SK-N-SH treated with all-trans-retinoic acid at 6 μM for 48 hours (cell line): ENCODE results near the gene CHST15.
A peak's percentile ranks its signal among the peaks of the same experiment; 100 is the strongest.

Experiments used
- ATAC-seq: fragments of 200-7000 bp; cut with Tn5 transposase; 3 replicates; pipeline ENCODE4 v1.9.1; 2020; ENCODE audit warnings: mild to moderate bottlenecking, moderate library complexity
- ARNTL ChIP-seq: fragments of 450-650 bp; formaldehyde crosslinking; IDR thresholded peaks from 2 replicates; pipeline ENCODE4 v1.5.0; 2020; ENCODE audit warnings: low read depth, mild to moderate bottlenecking, moderate library complexity, borderline replicate concordance
- BACH2 ChIP-seq: fragments of 250-450 bp; sonication (Bioruptor Pico); IDR thresholded peaks from 2 replicates; pipeline ENCODE4 v1.9.0; 2021; ENCODE audit warnings: mild to moderate bottlenecking, borderline replicate concordance
- CSDC2 ChIP-seq: fragments of 250-450 bp; sonication (Bioruptor Pico); IDR thresholded peaks from 2 replicates; pipeline ENCODE4 v1.5.0; 2020; ENCODE audit warnings: mild to moderate bottlenecking, moderate library complexity
- CSRNP3 ChIP-seq: fragments of 250-450 bp; sonication (Bioruptor Pico); IDR thresholded peaks from 2 replicates; pipeline ENCODE4 v1.5.1; 2021; ENCODE audit warnings: mild to moderate bottlenecking, moderate library complexity
- ESRRG ChIP-seq: fragments of 250-450 bp; sonication (Bioruptor Pico); IDR thresholded peaks from 2 replicates; pipeline ENCODE4 v1.6.1; 2021; ENCODE audit warnings: mild to moderate bottlenecking
- GLIS3 ChIP-seq: fragments of 250-450 bp; sonication (Bioruptor Pico); IDR thresholded peaks from 2 replicates; pipeline ENCODE4 v1.5.0; 2020; ENCODE audit warnings: mild to moderate bottlenecking, moderate library complexity
- ISL1 ChIP-seq: fragments of 250-450 bp; sonication (Bioruptor Pico); IDR thresholded peaks from 2 replicates; pipeline ENCODE4 v2.1.2; 2022; ENCODE audit warnings: mild to moderate bottlenecking, moderate library complexity
- OSR1 ChIP-seq: fragments of 250-450 bp; sonication (Bioruptor Pico); IDR thresholded peaks from 2 replicates; pipeline ENCODE4 v1.8.0; 2022; ENCODE audit warnings: moderate library complexity, mild to moderate bottlenecking, inconsistent platforms
- PPARA ChIP-seq: fragments of 250-450 bp; sonication (Bioruptor Pico); IDR thresholded peaks from 2 replicates; pipeline ENCODE4 v1.5.0; 2020; ENCODE audit warnings: mild to moderate bottlenecking, borderline replicate concordance
- SNAI2 ChIP-seq: fragments of 250-450 bp; sonication (Bioruptor Pico); IDR thresholded peaks from 2 replicates; pipeline ENCODE4 v1.5.0; 2020; ENCODE audit warnings: mild to moderate bottlenecking, moderate library complexity
- TCF4 ChIP-seq: fragments of 250-450 bp; sonication (Bioruptor Pico); IDR thresholded peaks from 2 replicates; pipeline ENCODE4 v1.8.0; 2021; ENCODE audit warnings: mild to moderate bottlenecking, moderate library complexity, borderline replicate concordance
- ZC3H10 ChIP-seq: fragments of 250-450 bp; sonication (Bioruptor Pico); IDR thresholded peaks from 2 replicates; pipeline ENCODE4 v1.5.1; 2021; ENCODE audit warnings: mild to moderate bottlenecking, moderate library complexity
- ZFP3 ChIP-seq: fragments of 250-450 bp; sonication (Bioruptor Pico); IDR thresholded peaks from 2 replicates; pipeline ENCODE4 v1.5.0; 2020; ENCODE audit warnings: mild to moderate bottlenecking, moderate library complexity
- ZNF565 ChIP-seq: fragments of 450-650 bp; formaldehyde crosslinking; conservative IDR thresholded peaks from 2 replicates; pipeline ENCODE4 v1.5.0; 2020; ENCODE audit warnings: low read depth, mild to moderate bottlenecking, moderate library complexity
- ZNF70 ChIP-seq: fragments of 450-650 bp; formaldehyde crosslinking; IDR thresholded peaks from 2 replicates; pipeline ENCODE4 v1.5.0; 2020; ENCODE audit warnings: mild to moderate bottlenecking, moderate library complexity
- ZNF8 ChIP-seq: fragments of 450-650 bp; formaldehyde crosslinking; IDR thresholded peaks from 2 replicates; pipeline ENCODE4 v1.5.0; 2020; ENCODE audit warnings: mild to moderate bottlenecking, moderate library complexity
- TF ChIP-seq, protein P1 (sequence below): fragments of 250-450 bp; sonication (Bioruptor Pico); IDR thresholded peaks from 2 replicates; pipeline ENCODE4 v1.8.0; 2021; ENCODE audit warnings: low read depth, mild to moderate bottlenecking, moderate library complexity, borderline replicate concordance
- TF ChIP-seq, protein P2 (sequence below): fragments of 250-450 bp; sonication (Bioruptor Pico); IDR thresholded peaks from 2 replicates; pipeline ENCODE4 v1.5.0; 2020; ENCODE audit warnings: mild to moderate bottlenecking, moderate library complexity
- TF ChIP-seq, protein P3 (sequence below): fragments of 250-450 bp; sonication (Bioruptor Pico); IDR thresholded peaks from 2 replicates; pipeline ENCODE4 v1.5.1; 2020; ENCODE audit warnings: low read depth, mild to moderate bottlenecking, moderate library complexity

The CHST15 gene

GRCh38 chr10:124081547-124082140 is 11.8 kb downstream of the CHST15 start (continued):
- TF ChIP-seq, protein P1, sequence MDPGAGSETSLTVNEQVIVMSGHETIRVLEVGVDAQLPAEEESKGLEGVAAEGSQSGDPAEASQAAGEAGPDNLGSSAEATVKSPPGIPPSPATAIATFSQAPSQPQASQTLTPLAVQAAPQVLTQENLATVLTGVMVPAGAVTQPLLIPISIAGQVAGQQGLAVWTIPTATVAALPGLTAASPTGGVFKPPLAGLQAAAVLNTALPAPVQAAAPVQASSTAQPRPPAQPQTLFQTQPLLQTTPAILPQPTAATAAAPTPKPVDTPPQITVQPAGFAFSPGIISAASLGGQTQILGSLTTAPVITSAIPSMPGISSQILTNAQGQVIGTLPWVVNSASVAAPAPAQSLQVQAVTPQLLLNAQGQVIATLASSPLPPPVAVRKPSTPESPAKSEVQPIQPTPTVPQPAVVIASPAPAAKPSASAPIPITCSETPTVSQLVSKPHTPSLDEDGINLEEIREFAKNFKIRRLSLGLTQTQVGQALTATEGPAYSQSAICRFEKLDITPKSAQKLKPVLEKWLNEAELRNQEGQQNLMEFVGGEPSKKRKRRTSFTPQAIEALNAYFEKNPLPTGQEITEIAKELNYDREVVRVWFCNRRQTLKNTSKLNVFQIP: no peak
- TF ChIP-seq, protein P2, sequence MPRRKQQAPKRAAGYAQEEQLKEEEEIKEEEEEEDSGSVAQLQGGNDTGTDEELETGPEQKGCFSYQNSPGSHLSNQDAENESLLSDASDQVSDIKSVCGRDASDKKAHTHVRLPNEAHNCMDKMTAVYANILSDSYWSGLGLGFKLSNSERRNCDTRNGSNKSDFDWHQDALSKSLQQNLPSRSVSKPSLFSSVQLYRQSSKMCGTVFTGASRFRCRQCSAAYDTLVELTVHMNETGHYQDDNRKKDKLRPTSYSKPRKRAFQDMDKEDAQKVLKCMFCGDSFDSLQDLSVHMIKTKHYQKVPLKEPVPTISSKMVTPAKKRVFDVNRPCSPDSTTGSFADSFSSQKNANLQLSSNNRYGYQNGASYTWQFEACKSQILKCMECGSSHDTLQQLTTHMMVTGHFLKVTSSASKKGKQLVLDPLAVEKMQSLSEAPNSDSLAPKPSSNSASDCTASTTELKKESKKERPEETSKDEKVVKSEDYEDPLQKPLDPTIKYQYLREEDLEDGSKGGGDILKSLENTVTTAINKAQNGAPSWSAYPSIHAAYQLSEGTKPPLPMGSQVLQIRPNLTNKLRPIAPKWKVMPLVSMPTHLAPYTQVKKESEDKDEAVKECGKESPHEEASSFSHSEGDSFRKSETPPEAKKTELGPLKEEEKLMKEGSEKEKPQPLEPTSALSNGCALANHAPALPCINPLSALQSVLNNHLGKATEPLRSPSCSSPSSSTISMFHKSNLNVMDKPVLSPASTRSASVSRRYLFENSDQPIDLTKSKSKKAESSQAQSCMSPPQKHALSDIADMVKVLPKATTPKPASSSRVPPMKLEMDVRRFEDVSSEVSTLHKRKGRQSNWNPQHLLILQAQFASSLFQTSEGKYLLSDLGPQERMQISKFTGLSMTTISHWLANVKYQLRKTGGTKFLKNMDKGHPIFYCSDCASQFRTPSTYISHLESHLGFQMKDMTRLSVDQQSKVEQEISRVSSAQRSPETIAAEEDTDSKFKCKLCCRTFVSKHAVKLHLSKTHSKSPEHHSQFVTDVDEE: peak; percentile 75; the same call in 1 of the 2 replicates
- TF ChIP-seq ZFP3 (CRISPR knock-in tag) (0 out of 2 replicates have a peak, but pooled peaks have one; percentile 17), ZNF70 (CRISPR knock-in tag) (no peak), ARNTL (CRISPR knock-in tag) (no peak), ZC3H10 (CRISPR knock-in tag) (no peak)
- TF ChIP-seq, protein P3, sequence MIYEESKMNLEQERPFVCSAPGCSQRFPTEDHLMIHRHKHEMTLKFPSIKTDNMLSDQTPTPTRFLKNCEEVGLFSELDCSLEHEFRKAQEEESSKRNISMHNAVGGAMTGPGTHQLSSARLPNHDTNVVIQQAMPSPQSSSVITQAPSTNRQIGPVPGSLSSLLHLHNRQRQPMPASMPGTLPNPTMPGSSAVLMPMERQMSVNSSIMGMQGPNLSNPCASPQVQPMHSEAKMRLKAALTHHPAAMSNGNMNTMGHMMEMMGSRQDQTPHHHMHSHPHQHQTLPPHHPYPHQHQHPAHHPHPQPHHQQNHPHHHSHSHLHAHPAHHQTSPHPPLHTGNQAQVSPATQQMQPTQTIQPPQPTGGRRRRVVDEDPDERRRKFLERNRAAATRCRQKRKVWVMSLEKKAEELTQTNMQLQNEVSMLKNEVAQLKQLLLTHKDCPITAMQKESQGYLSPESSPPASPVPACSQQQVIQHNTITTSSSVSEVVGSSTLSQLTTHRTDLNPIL (CRISPR knock-in tag): no peak

DNA sequence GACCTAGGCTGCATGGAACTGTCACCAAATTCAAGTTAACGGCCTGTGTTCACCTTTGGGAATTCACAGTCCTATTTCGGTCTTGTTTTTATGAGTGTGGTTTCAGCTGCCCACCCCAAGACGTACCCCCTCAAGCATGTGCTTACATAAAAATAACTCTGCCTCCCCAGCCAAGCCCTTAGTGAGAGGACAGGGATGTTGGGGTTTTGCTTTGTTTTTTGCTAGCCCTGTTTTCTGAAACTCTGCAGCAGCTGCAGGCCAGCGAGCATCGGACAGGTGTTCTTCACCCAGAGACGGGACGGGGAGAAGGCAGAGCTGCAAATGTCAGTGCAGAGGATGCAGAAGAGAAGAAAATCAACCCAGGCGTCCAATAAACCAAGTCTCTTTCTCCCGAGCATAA is 13.5 kb downstream of the CHST15 start:
- TF ChIP-seq ARNTL (CRISPR knock-in tag) (no peak), ISL1 (CRISPR knock-in tag) (no peak), ZNF565 (CRISPR knock-in tag) (no peak), PPARA (no peak), SNAI2 (CRISPR knock-in tag) (no peak), CSDC2 (no peak), ZNF8 (CRISPR knock-in tag) (no peak), GLIS3 (no peak), BACH2 (CRISPR knock-in tag) (no peak), ZFP3 (CRISPR knock-in tag) (no peak)
- TF ChIP-seq, protein P1: no peak
- TF ChIP-seq, protein P3 (CRISPR knock-in tag): no peak
- no peak for ATAC-seq

DNA sequence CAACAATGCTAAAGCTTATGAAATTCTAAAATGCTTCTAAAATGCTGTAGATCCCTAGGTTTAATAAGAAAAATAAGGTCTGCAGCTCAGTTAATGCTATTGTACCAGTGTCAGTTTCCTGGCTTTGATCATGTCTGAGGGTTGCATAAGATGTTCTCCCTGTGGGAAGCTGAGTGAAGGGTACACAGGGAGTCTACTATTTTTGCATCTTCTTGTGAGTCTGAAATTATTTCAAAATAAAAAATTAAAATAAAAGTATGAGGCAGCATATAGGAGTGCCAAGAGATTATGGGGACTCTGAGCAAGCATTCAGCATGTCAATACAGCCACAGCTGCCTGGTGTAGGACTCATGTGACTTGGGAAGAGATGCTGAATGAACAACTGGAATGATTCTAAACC is 14.7 kb downstream of the CHST15 start:
- no peak for ATAC-seq
- TF ChIP-seq OSR1 (no peak), PPARA (no peak), TCF4 (CRISPR knock-in tag) (no peak), BACH2 (CRISPR knock-in tag) (no peak), ESRRG (CRISPR knock-in tag) (no peak), CSRNP3 (CRISPR knock-in tag) (no peak)
- TF ChIP-seq, protein P2: no peak
- TF ChIP-seq, all 23 proteins: peak for 0
